ENCODE results near the gene KIAA0408. TPM values are rescaled to one million over a fixed set of nuclear protein-coding genes. Genes with fewer than 3 reads are reported as not detected.

KIAA0408 gene
- total RNA-seq, 1 experiment from 2014 or later, result 0.25 TPM

- no peak overlapping the region for H3K27ac ChIP-seq (ENCODE audit: low read depth, low read length)
- peak overlapping the region; percentile 51 for H3K4me2 ChIP-seq (ENCODE audit: low read length)
- TF ChIP-seq CEBPB (IDR thresholded peaks at IDR 0.05; ENCODE audit: low read depth), result no peak
- peak; percentile 71; the same call in 1 of the 2 replicates for TF ChIP-seq CBX3 (IDR thresholded peaks at IDR 0.05; ENCODE audit: low read depth)
- peak; percentile 87 for TF ChIP-seq JUND (IDR thresholded peaks at IDR 0.05)
- TF ChIP-seq CTCF (IDR thresholded peaks at IDR 0.05 in 2 of 3, conservative IDR thresholded peaks at IDR 0.05 in 1 of 3; ENCODE audit: borderline replicate concordance in 1 of 3, insufficient read depth in 1 of 3, low read depth in 2 of 3, low read length in 2 of 3), result peak; percentile 26 to 53 (median 36); a peak in 5 of 6 replicates
- peak; percentile 63 for TF ChIP-seq SP1 (IDR thresholded peaks at IDR 0.05; ENCODE audit: low read depth)
- TF ChIP-seq RAD21 (IDR thresholded peaks at IDR 0.05; ENCODE audit: low read depth), result peak; percentile 71
- TF ChIP-seq ZFX (IDR thresholded peaks at IDR 0.05), result no peak
- peak; percentile 87 for TF ChIP-seq FOSL1 (IDR thresholded peaks at IDR 0.05; ENCODE audit: low read depth)
- TF ChIP-seq YY1 (IDR thresholded peaks at IDR 0.05; ENCODE audit: extremely low read depth, insufficient replicate concordance, low read depth, low read length), result peak; percentile 17
- peak; percentile 40; the same call in 1 of the 2 replicates for TF ChIP-seq SRF (IDR thresholded peaks at IDR 0.05; ENCODE audit: low read depth)
- H3K9ac ChIP-seq (ENCODE audit: low read length), result no peak overlapping the region; the same call in 1 of the 2 replicates
- no TSS peak for BruUV-seq (replicated peaks)
- H3K4me1 ChIP-seq (ENCODE audit: control insufficient read depth in 1 of 2, insufficient read depth in 2 of 2, low read length in 2 of 2), result peaks cover 0 to 14% of the 10 kb centered on the region in 2 experiments; a peak in 2 of 4 replicates
- intact Hi-C loops (cut with micrococcal nuclease), result no loop called here
- ChIA-PET POLR2A (no interaction called here), CTCF (interaction anchor here (1.3 to 1.5 kb wide), 2 partner anchors 118 to 234 kb away, joined by 3 to 5 read pairs; no protein-coding TSS in a partner anchor), RAD21 (ENCODE audit: low non-redundant PET in 1 of 2, low total read pairs in 2 of 2, uncharacterized antibody in 2 of 2, unreplicated experiment in 2 of 2) (no interaction called here)
- H3K4me3 ChIP-seq (replicated peaks in 1 of 2; ENCODE audit: low read depth in 1 of 2, low read length in 2 of 2), result no peak overlapping the region; a peak in 1 of 4 replicates
- no peaks in the 10 kb centered on the region for H4K20me1 ChIP-seq (ENCODE audit: insufficient read depth)
- peak overlapping the region; percentile 47 for H2AFZ ChIP-seq (ENCODE audit: low read depth, low read length, poor library complexity, severe bottlenecking)
- no peaks in the 10 kb centered on the region for H3K27me3 ChIP-seq (ENCODE audit: insufficient read depth, low read length)
- no peaks in the 10 kb centered on the region; the same call in 1 of the 2 replicates for H3K9me2 ChIP-seq (ENCODE audit: insufficient read depth)
- H3K36me3 ChIP-seq (ENCODE audit: control insufficient read depth in 1 of 2, insufficient read depth in 2 of 2, low read length in 2 of 2), result no peaks in the 10 kb centered on the region
- ATAC-seq (peak; percentile 99), DNase-seq (ENCODE audit: low read depth, low spot score) (peak; percentile 88)
- no peaks in the 10 kb centered on the region for H3K79me2 ChIP-seq (ENCODE audit: insufficient read depth, low read length)
- no peaks in the 10 kb centered on the region for H3K9me3 ChIP-seq (ENCODE audit: control insufficient read depth in 1 of 2, insufficient read depth in 1 of 2, low read depth in 1 of 2, low read length in 2 of 2)
Observed at GRCh38 chr6:127420556-127420955, 38.6 kb downstream of the KIAA0408 start.
